ENCODE results near the gene VPS8. TPM values are rescaled to one million over a fixed set of nuclear protein-coding genes. Genes with fewer than 3 reads are reported as not detected.

VPS8 gene
- polyA plus RNA-seq, 2 of the 4 experiments (the other 2 are of a cell fraction), result 10.3 to 30.1 TPM

DNA sequence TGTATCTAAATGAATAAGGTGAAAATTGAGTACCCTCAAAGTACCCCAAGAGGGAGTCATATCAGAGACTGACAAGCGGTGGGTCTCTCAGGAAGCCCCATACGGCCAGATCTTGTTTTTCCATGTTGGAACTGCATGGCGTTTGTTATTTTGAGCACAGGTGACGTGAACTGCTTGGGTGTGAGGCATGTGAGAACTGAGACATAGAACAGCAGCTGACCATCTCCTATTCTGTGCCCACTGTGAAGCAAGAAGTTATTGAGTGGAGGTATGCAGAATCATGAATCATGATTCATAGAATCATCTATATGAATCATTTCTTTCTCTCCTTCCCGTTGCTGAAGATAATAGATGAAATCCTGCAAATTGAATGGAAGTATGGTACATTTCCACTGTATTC lies 4.6 kb downstream of the VPS8 start:
- FAIRE-seq, result no peak
- H3K9me3 ChIP-seq, result no peaks in the 10 kb centered on the region
- no peak overlapping the region for H3K27ac ChIP-seq
- CTCF ChIA-PET, result interaction anchor here (0.9 to 1.4 kb wide), 2 partner anchors 13 kb away, joined by 3 to 5 read pairs; no protein-coding TSS in a partner anchor
- WGBS (ENCODE audit: missing lambda C conversion rate), result 84% methylated on average over 5 of the region's 5 CpGs
- ATAC-seq, result no peak
- POLR2A ChIA-PET, result no interaction called here
- H3K4me3 ChIP-seq, result no peak overlapping the region
- peaks cover 11% of the 10 kb centered on the region; the same call in 2 of the 3 replicates for H3K4me1 ChIP-seq
- no peak for DNase-seq (ENCODE audit: low read depth in 1 of 2, low spot score in 1 of 2)
- no peak for TF ChIP-seq MYC (IDR thresholded peaks at IDR 0.05; ENCODE audit: borderline replicate concordance, low read length)
- TF ChIP-seq CBX2 (IDR thresholded peaks at IDR 0.05; ENCODE audit: borderline replicate concordance, low read depth), result no peak
- TF ChIP-seq RCOR1 (IDR thresholded peaks at IDR 0.05; ENCODE audit: low read depth, low read length), result no peak
- TF ChIP-seq, protein P1, sequence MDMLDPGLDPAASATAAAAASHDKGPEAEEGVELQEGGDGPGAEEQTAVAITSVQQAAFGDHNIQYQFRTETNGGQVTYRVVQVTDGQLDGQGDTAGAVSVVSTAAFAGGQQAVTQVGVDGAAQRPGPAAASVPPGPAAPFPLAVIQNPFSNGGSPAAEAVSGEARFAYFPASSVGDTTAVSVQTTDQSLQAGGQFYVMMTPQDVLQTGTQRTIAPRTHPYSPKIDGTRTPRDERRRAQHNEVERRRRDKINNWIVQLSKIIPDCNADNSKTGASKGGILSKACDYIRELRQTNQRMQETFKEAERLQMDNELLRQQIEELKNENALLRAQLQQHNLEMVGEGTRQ (IDR thresholded peaks at IDR 0.05), result no peak
- TF ChIP-seq, protein P2, sequence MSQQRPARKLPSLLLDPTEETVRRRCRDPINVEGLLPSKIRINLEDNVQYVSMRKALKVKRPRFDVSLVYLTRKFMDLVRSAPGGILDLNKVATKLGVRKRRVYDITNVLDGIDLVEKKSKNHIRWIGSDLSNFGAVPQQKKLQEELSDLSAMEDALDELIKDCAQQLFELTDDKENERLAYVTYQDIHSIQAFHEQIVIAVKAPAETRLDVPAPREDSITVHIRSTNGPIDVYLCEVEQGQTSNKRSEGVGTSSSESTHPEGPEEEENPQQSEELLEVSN (IDR thresholded peaks at IDR 0.05; ENCODE audit: borderline replicate concordance, low read depth), result no peak
- TF ChIP-seq GATA3 (IDR thresholded peaks at IDR 0.05; ENCODE audit: borderline replicate concordance), result no peak
- TF ChIP-seq CHD2 (IDR thresholded peaks at IDR 0.05; ENCODE audit: low read length, partially characterized antibody), result no peak
- no peak for TF ChIP-seq RFX5 (IDR thresholded peaks at IDR 0.05)
- no peak for TF ChIP-seq POLR2A (IDR thresholded peaks at IDR 0.05; ENCODE audit: low read length)
- TF ChIP-seq CHD4 (IDR thresholded peaks at IDR 0.05; ENCODE audit: borderline replicate concordance), result no peak
- TF ChIP-seq NPAS2 (CRISPR knock-in tag; IDR thresholded peaks at IDR 0.05; ENCODE audit: borderline replicate concordance), result no peak
- no peak overlapping the region for H3K4me2 ChIP-seq

DNA sequence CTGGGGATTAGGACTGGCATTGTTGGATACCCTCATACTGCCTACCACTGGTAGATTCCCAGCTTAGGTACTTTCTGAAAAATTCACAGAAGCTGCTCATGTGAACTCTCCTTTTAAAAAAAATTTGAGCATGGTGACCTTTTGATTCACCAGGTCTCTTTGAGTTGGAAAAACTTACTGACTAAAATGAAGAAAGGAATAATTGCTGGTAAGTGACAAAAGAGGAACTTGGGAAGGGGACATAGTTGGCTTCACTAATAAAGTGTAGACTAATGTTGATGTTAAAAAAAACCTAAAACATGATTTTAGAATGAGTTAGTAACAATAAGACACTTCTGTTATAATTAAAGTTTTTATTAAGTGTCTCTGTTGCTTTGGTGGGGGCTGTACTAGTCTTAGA lies 8.6 kb downstream of the VPS8 start:
- H3K4me3 ChIP-seq, result no peak overlapping the region
- no peaks in the 10 kb centered on the region for H3K9me3 ChIP-seq
- DNase-seq (ENCODE audit: low read depth in 1 of 2, low spot score in 1 of 2), result no peak
- TF ChIP-seq, protein P3, sequence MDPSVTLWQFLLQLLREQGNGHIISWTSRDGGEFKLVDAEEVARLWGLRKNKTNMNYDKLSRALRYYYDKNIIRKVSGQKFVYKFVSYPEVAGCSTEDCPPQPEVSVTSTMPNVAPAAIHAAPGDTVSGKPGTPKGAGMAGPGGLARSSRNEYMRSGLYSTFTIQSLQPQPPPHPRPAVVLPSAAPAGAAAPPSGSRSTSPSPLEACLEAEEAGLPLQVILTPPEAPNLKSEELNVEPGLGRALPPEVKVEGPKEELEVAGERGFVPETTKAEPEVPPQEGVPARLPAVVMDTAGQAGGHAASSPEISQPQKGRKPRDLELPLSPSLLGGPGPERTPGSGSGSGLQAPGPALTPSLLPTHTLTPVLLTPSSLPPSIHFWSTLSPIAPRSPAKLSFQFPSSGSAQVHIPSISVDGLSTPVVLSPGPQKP (IDR thresholded peaks at IDR 0.05; ENCODE audit: low read depth, low read length), result no peak
- TF ChIP-seq SREBF2 (IDR thresholded peaks at IDR 0.05) (no peak), HOXA7 (CRISPR knock-in tag; IDR thresholded peaks at IDR 0.05) (no peak), HEYL (CRISPR knock-in tag; IDR thresholded peaks at IDR 0.05) (no peak), RFX5 (IDR thresholded peaks at IDR 0.05) (no peak), TFCP2L1 (CRISPR knock-in tag; IDR thresholded peaks at IDR 0.05) (no peak), NPAS2 (CRISPR knock-in tag; IDR thresholded peaks at IDR 0.05; ENCODE audit: borderline replicate concordance) (no peak), JUN (IDR thresholded peaks at IDR 0.05) (no peak)
- TF ChIP-seq, protein P4, sequence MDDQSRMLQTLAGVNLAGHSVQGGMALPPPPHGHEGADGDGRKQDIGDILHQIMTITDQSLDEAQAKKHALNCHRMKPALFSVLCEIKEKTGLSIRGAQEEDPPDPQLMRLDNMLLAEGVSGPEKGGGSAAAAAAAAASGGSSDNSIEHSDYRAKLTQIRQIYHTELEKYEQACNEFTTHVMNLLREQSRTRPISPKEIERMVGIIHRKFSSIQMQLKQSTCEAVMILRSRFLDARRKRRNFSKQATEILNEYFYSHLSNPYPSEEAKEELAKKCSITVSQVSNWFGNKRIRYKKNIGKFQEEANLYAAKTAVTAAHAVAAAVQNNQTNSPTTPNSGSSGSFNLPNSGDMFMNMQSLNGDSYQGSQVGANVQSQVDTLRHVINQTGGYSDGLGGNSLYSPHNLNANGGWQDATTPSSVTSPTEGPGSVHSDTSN (IDR thresholded peaks at IDR 0.05), result no peak
- TF ChIP-seq, protein P5, sequence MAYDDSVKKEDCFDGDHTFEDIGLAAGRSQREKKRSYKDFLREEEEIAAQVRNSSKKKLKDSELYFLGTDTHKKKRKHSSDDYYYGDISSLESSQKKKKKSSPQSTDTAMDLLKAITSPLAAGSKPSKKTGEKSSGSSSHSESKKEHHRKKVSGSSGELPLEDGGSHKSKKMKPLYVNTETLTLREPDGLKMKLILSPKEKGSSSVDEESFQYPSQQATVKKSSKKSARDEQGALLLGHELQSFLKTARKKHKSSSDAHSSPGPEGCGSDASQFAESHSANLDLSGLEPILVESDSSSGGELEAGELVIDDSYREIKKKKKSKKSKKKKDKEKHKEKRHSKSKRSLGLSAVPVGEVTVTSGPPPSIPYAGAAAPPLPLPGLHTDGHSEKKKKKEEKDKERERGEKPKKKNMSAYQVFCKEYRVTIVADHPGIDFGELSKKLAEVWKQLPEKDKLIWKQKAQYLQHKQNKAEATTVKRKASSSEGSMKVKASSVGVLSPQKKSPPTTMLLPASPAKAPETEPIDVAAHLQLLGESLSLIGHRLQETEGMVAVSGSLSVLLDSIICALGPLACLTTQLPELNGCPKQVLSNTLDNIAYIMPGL (CRISPR knock-in tag; IDR thresholded peaks at IDR 0.05; ENCODE audit: borderline replicate concordance), result no peak
- ATAC-seq, result no peak
- H3K27ac ChIP-seq, result no peak overlapping the region
- POLR2A ChIA-PET, result no interaction called here
- FAIRE-seq, result no peak
- CTCF ChIA-PET, result interaction anchor here (1.3 kb wide), 1 partner anchor 9 kb away, joined by 3 read pairs; the partner anchor contains the start of gene VPS8
- H3K4me2 ChIP-seq, result no peak overlapping the region
- no peaks in the 10 kb centered on the region for H3K4me1 ChIP-seq

Data from A549 (cell line).